Measurements from ENCODE around the gene GPATCH1. TPM values are rescaled to one million over a fixed set of nuclear protein-coding genes. Genes with fewer than 3 reads are reported as not detected.
A peak's percentile ranks its signal among the peaks of the same experiment; 100 is the strongest.

GPATCH1 gene
- total and polyA plus RNA-seq, 2 of the 13 experiments (the other 11 are each of a cell fraction or from before 2014, with no cell fraction given), result 6.8 to 6.9 TPM

GRCh38 chr19:33177417-33177979, 96.5 kb downstream of the GPATCH1 start (continued):
- no peak for TF ChIP-seq ZNF281 (CRISPR knock-in tag; IDR thresholded peaks at IDR 0.05; ENCODE audit: borderline replicate concordance)
- TF ChIP-seq ZC3H13 (CRISPR knock-in tag; IDR thresholded peaks at IDR 0.05), result 0 out of 2 replicates have a peak, but pooled peaks have one; percentile 3
- 0 out of 2 replicates have a peak, but pooled peaks have one; percentile 6 for TF ChIP-seq HOXA5 (CRISPR knock-in tag; IDR thresholded peaks at IDR 0.05)
- TF ChIP-seq ZNF766 (CRISPR knock-in tag; IDR thresholded peaks at IDR 0.05; ENCODE audit: borderline replicate concordance), result no peak
- peak; percentile 38 for TF ChIP-seq HNRNPK (IDR thresholded peaks at IDR 0.05; ENCODE audit: low read depth, low read length, poor library complexity, severe bottlenecking)
- peak; percentile 74; the same call in 1 of the 2 replicates for TF ChIP-seq ZNF558 (CRISPR knock-in tag; IDR thresholded peaks at IDR 0.05; ENCODE audit: borderline replicate concordance)
- no peak for TF ChIP-seq DNMT3B (CRISPR knock-in tag; conservative IDR thresholded peaks at IDR 0.05)
- TF ChIP-seq CBFB (CRISPR knock-in tag; IDR thresholded peaks at IDR 0.05), result 0 out of 2 replicates have a peak, but pooled peaks have one; percentile 24
- TF ChIP-seq ZNF367 (CRISPR knock-in tag; IDR thresholded peaks at IDR 0.05; ENCODE audit: borderline replicate concordance), result 0 out of 2 replicates have a peak, but pooled peaks have one; percentile 42
- TF ChIP-seq ZNF292 (CRISPR knock-in tag; IDR thresholded peaks at IDR 0.05; ENCODE audit: borderline replicate concordance, low read depth), result peak; percentile 40; the same call in 1 of the 2 replicates
- peak; percentile 31; the same call in 1 of the 2 replicates for TF ChIP-seq MED13 (CRISPR knock-in tag; IDR thresholded peaks at IDR 0.05)
- TF ChIP-seq ZNF749 (CRISPR knock-in tag; IDR thresholded peaks at IDR 0.05; ENCODE audit: borderline replicate concordance), result peak; percentile 15; the same call in 1 of the 2 replicates
- 0 out of 2 replicates have a peak, but pooled peaks have one; percentile 49 for TF ChIP-seq ZNF800 (CRISPR knock-in tag; IDR thresholded peaks at IDR 0.05)
- no peak for TF ChIP-seq ZNF263 (CRISPR knock-in tag; IDR thresholded peaks at IDR 0.05)
- 0 out of 2 replicates have a peak, but pooled peaks have one; percentile 54 for TF ChIP-seq ZIK1 (CRISPR knock-in tag; IDR thresholded peaks at IDR 0.05; ENCODE audit: borderline replicate concordance, low read depth)
- no peak for TF ChIP-seq ZBTB43 (CRISPR knock-in tag; conservative IDR thresholded peaks at IDR 0.05)
- no peak for TF ChIP-seq ZNF773 (CRISPR knock-in tag; IDR thresholded peaks at IDR 0.05; ENCODE audit: borderline replicate concordance)
- TF ChIP-seq HOXA3 (CRISPR knock-in tag; IDR thresholded peaks at IDR 0.05), result 0 out of 2 replicates have a peak, but pooled peaks have one; percentile 22
- TF ChIP-seq MTF1 (CRISPR knock-in tag; IDR thresholded peaks at IDR 0.05), result peak; percentile 39; the same call in 1 of the 2 replicates
- TF ChIP-seq TFDP2 (CRISPR knock-in tag; IDR thresholded peaks at IDR 0.05), result 0 out of 2 replicates have a peak, but pooled peaks have one; percentile 11
- peak; percentile 68; the same call in 1 of the 2 replicates for TF ChIP-seq ZNF451 (CRISPR knock-in tag; IDR thresholded peaks at IDR 0.05)
- TF ChIP-seq ARID2 (CRISPR knock-in tag; IDR thresholded peaks at IDR 0.05; ENCODE audit: borderline replicate concordance), result 0 out of 2 replicates have a peak, but pooled peaks have one; percentile 22
